ENCODE measurements around the gene DUOXA2.

Gene DUOXA2

DNA sequence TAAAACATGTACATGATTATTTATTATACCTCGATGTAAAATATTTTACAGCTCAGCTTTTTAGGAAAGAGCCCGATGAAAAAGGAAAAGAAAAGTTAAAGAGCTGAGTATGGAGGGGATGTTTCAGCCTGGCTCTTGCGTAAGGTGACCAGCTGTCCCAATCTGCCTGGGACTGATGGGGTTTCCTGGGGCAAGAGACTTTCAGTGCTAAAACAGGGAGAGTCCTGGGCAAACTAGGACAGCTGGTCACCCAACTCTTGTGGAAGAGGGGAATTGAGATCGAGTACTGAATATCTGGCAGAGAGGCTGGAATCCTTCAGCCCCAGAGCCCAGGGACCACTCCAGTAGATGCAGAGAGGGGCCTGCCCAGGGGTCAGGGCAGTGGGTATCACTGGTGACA is 21.1 kb upstream of the DUOXA2 start:
- H3K27ac ChIP-seq (ENCODE audit: low read depth, low read length, poor library complexity, severe bottlenecking), result no peak overlapping the region
- H3K79me2 ChIP-seq (ENCODE audit: insufficient read depth, low read length), result no peaks in the 10 kb centered on the region
- no peak overlapping the region for H3K4me3 ChIP-seq (ENCODE audit: low read depth, low read length, poor library complexity, severe bottlenecking)
- no peaks in the 10 kb centered on the region for H3K9me3 ChIP-seq (ENCODE audit: low read length)
- no peak overlapping the region for H3K4me2 ChIP-seq (ENCODE audit: low read length)
- H3K4me1 ChIP-seq (ENCODE audit: insufficient read depth, low read length, severe bottlenecking), result no peaks in the 10 kb centered on the region
- no peaks in the 10 kb centered on the region for H3K9me2 ChIP-seq (ENCODE audit: low read depth, low read length)
- 0 out of 2 replicates have a peak, but pooled peaks cover 4% of the 10 kb centered on the region for H3K27me3 ChIP-seq (ENCODE audit: insufficient read depth, low read length)
- TF ChIP-seq, protein P1, sequence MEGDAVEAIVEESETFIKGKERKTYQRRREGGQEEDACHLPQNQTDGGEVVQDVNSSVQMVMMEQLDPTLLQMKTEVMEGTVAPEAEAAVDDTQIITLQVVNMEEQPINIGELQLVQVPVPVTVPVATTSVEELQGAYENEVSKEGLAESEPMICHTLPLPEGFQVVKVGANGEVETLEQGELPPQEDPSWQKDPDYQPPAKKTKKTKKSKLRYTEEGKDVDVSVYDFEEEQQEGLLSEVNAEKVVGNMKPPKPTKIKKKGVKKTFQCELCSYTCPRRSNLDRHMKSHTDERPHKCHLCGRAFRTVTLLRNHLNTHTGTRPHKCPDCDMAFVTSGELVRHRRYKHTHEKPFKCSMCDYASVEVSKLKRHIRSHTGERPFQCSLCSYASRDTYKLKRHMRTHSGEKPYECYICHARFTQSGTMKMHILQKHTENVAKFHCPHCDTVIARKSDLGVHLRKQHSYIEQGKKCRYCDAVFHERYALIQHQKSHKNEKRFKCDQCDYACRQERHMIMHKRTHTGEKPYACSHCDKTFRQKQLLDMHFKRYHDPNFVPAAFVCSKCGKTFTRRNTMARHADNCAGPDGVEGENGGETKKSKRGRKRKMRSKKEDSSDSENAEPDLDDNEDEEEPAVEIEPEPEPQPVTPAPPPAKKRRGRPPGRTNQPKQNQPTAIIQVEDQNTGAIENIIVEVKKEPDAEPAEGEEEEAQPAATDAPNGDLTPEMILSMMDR (IDR thresholded peaks at IDR 0.05; ENCODE audit: low read length), result no peak
- TF ChIP-seq EZH2 (IDR thresholded peaks at IDR 0.05; ENCODE audit: borderline replicate concordance, low read length), result no peak
- H3F3A ChIP-seq (ENCODE audit: insufficient read depth, low read length), result no peaks in the 10 kb centered on the region
- no peak overlapping the region for H2AFZ ChIP-seq (ENCODE audit: low read length)
- H3K36me3 ChIP-seq (ENCODE audit: insufficient read depth, low read length), result no peaks in the 10 kb centered on the region
- no peak overlapping the region for H3K9ac ChIP-seq (ENCODE audit: low read length)
- H4K20me1 ChIP-seq (ENCODE audit: insufficient read depth, low read length), result no peaks in the 10 kb centered on the region

DNA sequence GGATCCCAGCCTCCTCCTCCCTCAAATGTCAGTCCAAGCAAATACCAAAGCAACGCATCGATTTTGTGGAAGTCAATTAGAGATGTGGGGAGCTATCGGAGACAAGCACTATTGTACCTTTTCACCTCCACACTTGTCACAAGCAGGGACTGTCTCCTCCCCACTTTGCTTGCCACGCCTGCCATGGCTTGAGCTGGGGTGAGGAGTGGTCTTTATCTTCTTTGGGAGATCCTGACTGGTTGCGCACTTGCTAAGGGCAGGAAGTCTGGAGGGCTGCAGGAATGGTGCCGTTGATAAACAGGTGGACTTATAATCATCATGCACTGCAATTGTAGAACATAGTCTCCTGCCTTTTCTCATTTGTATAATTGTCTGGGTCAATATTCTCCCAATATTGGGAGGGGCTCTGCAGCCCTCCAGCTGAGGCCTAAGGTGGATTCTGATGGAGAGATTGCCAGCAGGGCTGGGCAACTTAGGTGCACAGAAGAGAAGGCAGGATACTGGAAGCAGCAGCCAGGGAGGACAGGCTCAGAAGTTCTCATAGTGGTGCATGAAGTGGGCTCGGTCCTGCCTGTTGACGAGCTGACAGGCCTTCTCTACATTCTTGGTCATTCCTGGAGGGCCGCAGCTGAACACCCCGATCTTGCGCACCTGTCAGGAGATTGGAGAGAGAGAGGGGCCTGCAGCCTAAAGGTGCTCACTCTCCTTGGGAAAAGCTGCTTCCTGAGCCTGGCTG is 20.3 kb upstream of the DUOXA2 start:
- H3K9me2 ChIP-seq (ENCODE audit: low read depth, low read length), result no peaks in the 10 kb centered on the region
- no peak overlapping the region for H3K9ac ChIP-seq (ENCODE audit: low read length)
- H3K27ac ChIP-seq (ENCODE audit: low read depth, low read length, poor library complexity, severe bottlenecking), result no peak overlapping the region
- H2AFZ ChIP-seq (ENCODE audit: low read length), result no peak overlapping the region
- H3K79me2 ChIP-seq (ENCODE audit: insufficient read depth, low read length), result no peaks in the 10 kb centered on the region
- H3F3A ChIP-seq (ENCODE audit: insufficient read depth, low read length), result no peaks in the 10 kb centered on the region
- H3K4me2 ChIP-seq (ENCODE audit: low read length), result no peak overlapping the region
- H3K36me3 ChIP-seq (ENCODE audit: insufficient read depth, low read length), result no peaks in the 10 kb centered on the region
- no peak overlapping the region for H3K4me3 ChIP-seq (ENCODE audit: low read depth, low read length, poor library complexity, severe bottlenecking)
- H3K27me3 ChIP-seq (ENCODE audit: insufficient read depth, low read length), result 0 out of 2 replicates have a peak, but pooled peaks cover 4% of the 10 kb centered on the region
- TF ChIP-seq, protein P1 (IDR thresholded peaks at IDR 0.05; ENCODE audit: low read length), result no peak
- no peak for TF ChIP-seq EZH2 (IDR thresholded peaks at IDR 0.05; ENCODE audit: borderline replicate concordance, low read length)
- no peaks in the 10 kb centered on the region for H4K20me1 ChIP-seq (ENCODE audit: insufficient read depth, low read length)
- H3K9me3 ChIP-seq (ENCODE audit: low read length), result no peaks in the 10 kb centered on the region
- H3K4me1 ChIP-seq (ENCODE audit: insufficient read depth, low read length, severe bottlenecking), result no peaks in the 10 kb centered on the region

DNA sequence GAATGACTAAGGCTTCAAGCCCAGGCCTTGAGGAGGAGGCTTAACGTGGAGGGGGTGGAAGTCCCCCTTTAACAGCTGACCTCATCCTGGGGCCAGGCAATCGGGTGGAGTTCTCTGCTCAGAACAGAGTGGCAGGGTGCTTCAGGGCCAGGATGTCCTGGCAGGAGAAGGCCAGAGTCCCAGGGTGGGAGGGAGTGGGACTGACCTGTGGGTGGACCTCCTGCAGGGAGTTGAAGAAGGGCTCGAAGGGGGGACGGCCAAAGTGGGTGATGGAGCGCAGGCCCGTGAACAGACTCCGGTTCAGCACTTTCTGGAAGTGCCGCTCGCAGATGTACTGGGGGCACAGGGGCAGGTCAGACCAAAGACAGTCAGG is 19.8 kb upstream of the DUOXA2 start:
- H3K27ac ChIP-seq (ENCODE audit: low read depth, low read length, poor library complexity, severe bottlenecking), result no peak overlapping the region
- no peak overlapping the region for H2AFZ ChIP-seq (ENCODE audit: low read length)
- H3K9me2 ChIP-seq (ENCODE audit: low read depth, low read length), result no peaks in the 10 kb centered on the region

More for the DNA sequence above, 19.8 kb upstream of the DUOXA2 start:
- Histone ChIP-seq H3K27me3 (ENCODE audit: insufficient read depth, low read length) (0 out of 2 replicates have a peak, but pooled peaks cover 4% of the 10 kb centered on the region), H3K9me3 (ENCODE audit: low read length) (no peaks in the 10 kb centered on the region), H3K4me3 (ENCODE audit: low read depth, low read length, poor library complexity, severe bottlenecking) (no peak overlapping the region), H3K4me1 (ENCODE audit: insufficient read depth, low read length, severe bottlenecking) (no peaks in the 10 kb centered on the region), H3K79me2 (ENCODE audit: insufficient read depth, low read length) (no peaks in the 10 kb centered on the region), H3K4me2 (ENCODE audit: low read length) (no peak overlapping the region), H3K9ac (ENCODE audit: low read length) (no peak overlapping the region), H3F3A (ENCODE audit: insufficient read depth, low read length) (no peaks in the 10 kb centered on the region), H4K20me1 (ENCODE audit: insufficient read depth, low read length) (no peaks in the 10 kb centered on the region), H3K36me3 (ENCODE audit: insufficient read depth, low read length) (no peaks in the 10 kb centered on the region)
- TF ChIP-seq, protein P1 (IDR thresholded peaks at IDR 0.05; ENCODE audit: low read length), result no peak
- no peak for TF ChIP-seq EZH2 (IDR thresholded peaks at IDR 0.05; ENCODE audit: borderline replicate concordance, low read length)

Data from OCI-LY1 (cell line).